ENCODE data around the gene ADK.

The ADK gene

GRCh38 chr10:74543276-74543675 lies 392.3 kb downstream of the ADK start:
- H3K4me3 ChIP-seq (ENCODE audit: low read depth, low read length) = no peak overlapping the region
- in situ Hi-C loops (cut with HindIII; ENCODE audit: low sequenced_read_pairs) = no loop called here
- TF ChIP-seq CTCF (IDR thresholded peaks at IDR 0.05; ENCODE audit: low read depth, low read length, missing control alignments) = no peak
- no peak for DNase-seq (ENCODE audit: low read depth)

GRCh38 chr10:74544106-74544505 lies 393.1 kb downstream of the ADK start:
- no peak for TF ChIP-seq CTCF (IDR thresholded peaks at IDR 0.05; ENCODE audit: low read depth, low read length, missing control alignments)
- DNase-seq (ENCODE audit: low read depth) = no peak
- in situ Hi-C loops (cut with HindIII; ENCODE audit: low sequenced_read_pairs) = no loop called here
- no peak overlapping the region for H3K4me3 ChIP-seq (ENCODE audit: low read depth, low read length)

- no peak overlapping the region for H3K4me3 ChIP-seq (ENCODE audit: low read depth, low read length)
- in situ Hi-C loops (cut with HindIII; ENCODE audit: low sequenced_read_pairs) = no loop called here
- TF ChIP-seq CTCF (IDR thresholded peaks at IDR 0.05; ENCODE audit: low read depth, low read length, missing control alignments) = no peak
- no peak for DNase-seq (ENCODE audit: low read depth)
Observed at GRCh38 chr10:74548676-74549075, 397.7 kb downstream of the ADK start.

- no peak overlapping the region for H3K4me3 ChIP-seq (ENCODE audit: low read depth, low read length)
- no peak for DNase-seq (ENCODE audit: low read depth)
- TF ChIP-seq CTCF (IDR thresholded peaks at IDR 0.05; ENCODE audit: low read depth, low read length, missing control alignments) = no peak
- in situ Hi-C loops (cut with HindIII; ENCODE audit: low sequenced_read_pairs) = no loop called here
Observed at GRCh38 chr10:74556072-74556705, 405.2 kb downstream of the ADK start.

GRCh38 chr10:74557098-74557497 lies 406.1 kb downstream of the ADK start:
- in situ Hi-C loops (cut with HindIII; ENCODE audit: low sequenced_read_pairs) = no loop called here
- no peak for TF ChIP-seq CTCF (IDR thresholded peaks at IDR 0.05; ENCODE audit: low read depth, low read length, missing control alignments)
- DNase-seq (ENCODE audit: low read depth) = no peak
- no peak overlapping the region for H3K4me3 ChIP-seq (ENCODE audit: low read depth, low read length)

GRCh38 chr10:74558403-74558802 lies 407.4 kb downstream of the ADK start:
- in situ Hi-C loops (cut with HindIII; ENCODE audit: low sequenced_read_pairs) = no loop called here
- no peak for TF ChIP-seq CTCF (IDR thresholded peaks at IDR 0.05; ENCODE audit: low read depth, low read length, missing control alignments)
- H3K4me3 ChIP-seq (ENCODE audit: low read depth, low read length) = no peak overlapping the region
- no peak for DNase-seq (ENCODE audit: low read depth)
